Mammary epithelial cell (primary cell): ENCODE measurements around the gene LRRC63.
"Not testable (repeated sequence)": the region's sequence is repeated elsewhere in the genome, so short reads cannot be mapped to it uniquely, and the experiment has no call there.

Source experiments
- EZH2 ChIP-seq: IDR thresholded peaks from 2 replicates; pipeline ENCODE4 v1.6.1; 2012; ENCODE audit warnings: low read length, inconsistent platforms, borderline replicate concordance
- TF ChIP-seq, protein P1 (sequence below), 2 donors: IDR thresholded peaks in 1 of 2; conservative IDR thresholded peaks in 1 of 2; 2 replicates each; pipeline ENCODE4 v1.5.1; 2011 to 2012; ENCODE audit warnings: inconsistent platforms in 2 of 2, low read length in 2 of 2, mild to moderate bottlenecking in 2 of 2, control low read depth in 1 of 2, low read depth in 1 of 2; ENCODE audit not compliant: insufficient read depth in 1 of 2; ENCODE audit errors: extremely low read depth in 1 of 2

DNA sequence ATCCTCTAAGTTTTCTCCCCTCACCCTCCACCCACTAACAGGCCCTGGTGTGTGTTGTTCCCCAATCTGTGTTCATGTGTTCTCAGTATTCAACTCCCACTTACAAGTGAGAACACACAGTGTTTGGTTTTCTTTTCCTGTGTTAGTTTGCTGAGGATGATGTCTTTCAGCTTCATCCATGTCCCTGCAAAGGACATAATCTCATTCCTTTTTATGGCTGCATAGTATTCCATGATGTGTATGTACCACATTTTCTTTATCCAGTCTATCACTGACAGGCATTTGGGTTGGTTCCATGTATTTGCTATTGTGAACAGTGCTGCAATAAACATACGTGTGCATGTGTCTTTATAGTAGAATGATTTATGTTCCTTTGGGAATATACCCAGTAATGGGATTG lies 3.0 kb downstream of the LRRC63 start:
- TF ChIP-seq, protein P1, sequence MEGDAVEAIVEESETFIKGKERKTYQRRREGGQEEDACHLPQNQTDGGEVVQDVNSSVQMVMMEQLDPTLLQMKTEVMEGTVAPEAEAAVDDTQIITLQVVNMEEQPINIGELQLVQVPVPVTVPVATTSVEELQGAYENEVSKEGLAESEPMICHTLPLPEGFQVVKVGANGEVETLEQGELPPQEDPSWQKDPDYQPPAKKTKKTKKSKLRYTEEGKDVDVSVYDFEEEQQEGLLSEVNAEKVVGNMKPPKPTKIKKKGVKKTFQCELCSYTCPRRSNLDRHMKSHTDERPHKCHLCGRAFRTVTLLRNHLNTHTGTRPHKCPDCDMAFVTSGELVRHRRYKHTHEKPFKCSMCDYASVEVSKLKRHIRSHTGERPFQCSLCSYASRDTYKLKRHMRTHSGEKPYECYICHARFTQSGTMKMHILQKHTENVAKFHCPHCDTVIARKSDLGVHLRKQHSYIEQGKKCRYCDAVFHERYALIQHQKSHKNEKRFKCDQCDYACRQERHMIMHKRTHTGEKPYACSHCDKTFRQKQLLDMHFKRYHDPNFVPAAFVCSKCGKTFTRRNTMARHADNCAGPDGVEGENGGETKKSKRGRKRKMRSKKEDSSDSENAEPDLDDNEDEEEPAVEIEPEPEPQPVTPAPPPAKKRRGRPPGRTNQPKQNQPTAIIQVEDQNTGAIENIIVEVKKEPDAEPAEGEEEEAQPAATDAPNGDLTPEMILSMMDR (conservative IDR thresholded peaks at IDR 0.05 in 1 of 2, IDR thresholded peaks at IDR 0.05 in 1 of 2; ENCODE audit: extremely low read depth in 1 of 2, insufficient read depth in 1 of 2, low read depth in 1 of 2, low read length in 2 of 2): not testable (repeated sequence)
- not testable (repeated sequence) for TF ChIP-seq EZH2
